ENCODE data around the gene MED26.
"Not testable (repeated sequence)": the region's sequence is repeated elsewhere in the genome, so short reads cannot be mapped to it uniquely, and the experiment has no call there.

Gene MED26

DNA sequence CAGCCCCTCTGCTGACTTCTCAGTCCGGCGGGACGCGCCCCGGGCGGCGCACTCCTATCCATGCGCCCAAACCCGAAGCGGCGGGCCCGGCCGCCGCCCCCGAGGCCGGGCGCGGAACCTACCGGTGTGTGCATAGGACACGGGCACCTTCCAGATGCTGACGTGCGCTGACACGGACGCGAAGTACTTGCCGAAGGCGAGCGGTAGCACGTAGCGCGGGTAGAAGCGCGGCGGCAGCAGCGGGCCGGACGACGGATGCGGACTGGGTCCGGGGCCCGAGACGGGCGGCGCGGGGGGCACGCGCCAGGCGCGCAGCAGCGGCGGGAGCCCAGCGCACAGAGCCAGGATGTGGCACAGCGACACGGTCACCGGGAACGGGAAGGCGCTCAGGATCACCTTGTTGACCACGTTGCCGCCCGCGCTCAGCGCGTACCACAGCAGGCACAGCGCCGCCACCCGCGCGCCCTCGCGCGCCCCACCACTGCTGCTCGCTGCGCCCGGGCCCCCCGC lies 56.1 kb downstream of the MED26 start:
- no peak for DNase-seq

DNA sequence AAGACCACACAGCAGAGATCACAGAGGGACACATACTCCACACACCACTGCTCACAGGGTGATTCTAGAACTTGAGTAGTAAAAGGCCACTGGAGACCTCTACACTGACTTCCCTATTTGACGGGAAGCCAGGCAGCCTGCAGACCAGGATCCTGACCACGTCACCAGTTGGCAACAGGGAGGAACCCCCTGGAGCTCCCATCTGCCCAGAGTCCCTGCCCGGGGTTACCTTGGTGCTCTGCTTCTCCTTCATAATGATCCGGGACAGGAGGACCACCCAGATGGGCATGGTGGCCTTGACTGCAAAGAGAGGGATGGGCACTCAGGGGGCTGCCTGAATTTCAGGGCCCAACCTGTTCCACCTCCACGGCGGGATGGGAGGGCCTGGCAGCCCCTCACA lies 56.7 kb downstream of the MED26 start:
- DNase-seq = no peak

DNA sequence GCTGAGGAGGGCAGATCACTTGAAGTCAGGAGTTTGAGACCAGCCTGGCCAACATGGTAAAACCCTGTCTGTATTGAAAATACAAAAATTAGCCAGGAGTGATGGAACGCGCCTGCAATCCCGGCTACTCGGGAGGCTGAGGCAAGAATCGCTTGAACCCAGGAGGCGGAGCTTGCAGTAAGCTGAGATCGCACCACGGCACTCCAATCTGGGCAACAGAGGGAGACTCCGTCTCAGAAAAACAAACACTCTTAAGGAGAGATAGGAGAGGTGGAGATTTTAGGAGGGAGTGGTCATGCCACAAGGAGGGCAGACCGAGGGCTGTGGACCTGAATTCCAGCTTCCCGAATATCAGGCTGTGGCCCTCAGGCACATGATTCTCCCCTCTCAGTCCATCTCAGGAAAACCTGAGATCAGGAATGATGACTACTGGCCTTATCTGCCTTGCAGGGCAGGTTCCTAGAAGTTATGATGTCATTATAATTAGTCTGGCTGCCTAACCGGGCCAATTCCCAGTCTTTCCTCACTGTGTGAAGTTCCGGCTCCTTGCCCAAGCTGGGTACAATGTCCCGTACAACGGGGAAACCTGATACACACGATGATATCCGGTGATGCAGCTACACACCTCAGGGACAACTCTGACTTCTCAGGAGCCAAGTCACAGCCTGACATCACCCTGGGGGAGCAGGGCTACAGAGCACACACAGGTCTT lies 58.2 kb downstream of the MED26 start:
- DNase-seq = no peak

DNA sequence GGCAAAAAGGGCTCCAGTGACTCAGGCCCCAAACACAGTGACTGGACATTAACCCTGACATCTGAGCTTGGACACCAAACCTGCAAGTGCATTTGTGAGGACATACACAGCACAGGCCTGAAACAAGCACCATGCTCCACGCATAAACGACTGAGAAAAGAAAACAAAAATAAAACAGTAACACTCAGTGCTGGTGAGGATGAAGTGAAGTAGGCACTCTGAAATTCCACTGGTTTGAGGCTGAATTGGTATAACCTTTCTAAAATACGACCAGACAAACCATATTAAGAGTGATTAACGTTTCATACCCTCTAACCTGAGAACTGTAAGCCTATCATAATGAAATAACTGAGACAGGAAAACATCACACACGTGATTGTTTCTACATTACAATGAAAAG lies 61.3 kb downstream of the MED26 start:
- DNase-seq = no peak

DNA sequence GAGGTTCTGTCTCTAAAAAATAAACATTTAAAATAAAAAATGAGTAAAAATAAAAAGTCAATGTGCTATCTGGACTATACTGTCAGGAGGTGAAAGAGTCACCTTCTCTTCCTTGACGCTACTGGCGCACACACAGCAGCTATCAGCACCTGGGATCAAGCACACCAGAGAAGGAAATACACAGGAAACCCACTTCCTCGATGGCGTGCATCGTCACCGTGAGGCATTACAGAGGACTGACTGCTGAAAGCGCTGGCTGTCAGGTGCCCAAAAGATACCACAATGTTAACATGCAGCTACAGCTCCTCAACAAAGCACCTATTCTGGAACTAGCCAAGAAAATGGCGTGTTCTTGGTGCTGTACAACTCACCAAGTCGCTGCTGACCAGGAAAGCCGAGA lies 61.8 kb downstream of the MED26 start:
- no peak for DNase-seq

DNA sequence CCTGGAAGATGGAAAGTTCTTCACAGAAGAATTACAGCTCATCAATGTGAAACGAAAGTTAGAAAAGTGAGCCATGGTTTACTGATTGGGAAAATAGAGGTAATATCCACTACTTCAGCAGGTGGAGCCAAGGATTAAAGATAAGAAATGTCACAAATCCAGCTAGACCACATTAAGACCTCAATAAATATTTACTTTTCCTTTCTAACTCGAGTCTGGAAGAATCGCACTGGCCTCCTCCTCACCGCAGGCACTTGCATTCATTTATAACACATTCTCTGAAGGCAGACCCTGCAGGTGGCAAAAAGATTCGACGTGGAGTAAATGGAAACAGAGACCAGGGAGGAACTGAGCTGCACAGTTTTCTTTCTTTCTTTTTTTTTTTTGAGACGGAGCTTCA lies 63.2 kb downstream of the MED26 start:
- no peak for DNase-seq

DNA sequence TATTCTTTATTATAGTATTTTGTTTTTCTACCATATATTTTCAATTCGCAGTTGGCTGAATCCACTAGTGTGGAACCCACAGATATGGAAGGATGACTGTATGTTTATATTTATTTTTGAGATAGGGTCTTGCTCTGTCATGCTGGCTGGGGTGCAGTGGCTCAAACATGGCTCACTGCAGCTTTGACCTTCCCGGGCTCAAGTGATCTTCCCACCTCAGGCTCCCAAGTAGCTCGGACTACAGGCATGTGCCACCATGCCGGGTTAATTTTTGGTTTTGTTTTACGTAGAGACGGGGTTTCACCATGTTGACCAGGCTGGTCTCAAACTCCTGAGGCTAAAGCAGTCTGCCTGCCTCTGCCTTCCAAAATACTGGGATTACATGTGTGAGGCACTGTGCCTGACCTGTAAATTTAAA lies 65.4 kb downstream of the MED26 start:
- no peak for DNase-seq

DNA sequence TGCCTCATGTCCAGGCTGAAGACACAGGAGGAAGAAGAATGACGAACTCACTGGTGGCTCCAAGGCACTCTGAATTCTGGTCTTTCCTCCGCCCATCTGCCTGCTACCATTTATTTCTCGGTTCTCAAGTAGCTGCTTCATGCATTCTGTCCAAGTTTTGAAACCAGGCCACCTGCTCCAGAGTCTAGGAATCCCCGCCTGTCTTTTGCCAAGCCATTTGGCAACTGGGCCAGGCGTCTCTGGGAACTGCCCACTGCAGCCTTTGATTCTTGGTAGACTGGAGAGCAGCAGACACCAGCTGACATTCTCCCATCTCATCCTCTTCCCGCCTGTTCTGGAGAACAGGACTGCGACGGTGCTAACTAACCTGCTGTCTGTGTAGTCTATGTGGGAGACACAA lies 66.6 kb downstream of the MED26 start:
- no peak for DNase-seq

DNA sequence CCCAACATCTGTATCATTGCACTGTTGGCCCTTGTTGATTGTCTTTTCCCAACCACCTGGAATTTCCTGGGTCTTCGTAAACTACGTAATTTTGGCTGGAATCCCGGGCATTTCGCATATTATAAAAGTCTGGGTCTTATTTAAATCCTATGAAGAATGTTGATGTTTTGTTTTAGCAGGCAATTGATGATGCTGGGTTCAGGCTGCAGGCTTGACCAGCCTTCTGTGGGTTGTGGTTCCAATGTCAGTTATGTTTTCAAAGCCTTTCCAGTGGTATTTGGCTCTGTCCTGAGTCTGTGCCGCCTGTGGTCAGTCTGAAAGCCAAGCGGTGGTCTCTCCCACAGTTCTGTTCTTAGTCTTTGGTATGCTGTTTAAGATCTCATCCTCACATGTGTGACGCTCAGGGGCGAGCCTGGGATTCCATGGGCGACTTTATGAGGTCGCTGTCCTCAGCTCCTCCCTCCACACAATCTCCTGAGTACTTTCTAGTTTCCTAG lies 68.2 kb downstream of the MED26 start:
- no peak for DNase-seq

DNA sequence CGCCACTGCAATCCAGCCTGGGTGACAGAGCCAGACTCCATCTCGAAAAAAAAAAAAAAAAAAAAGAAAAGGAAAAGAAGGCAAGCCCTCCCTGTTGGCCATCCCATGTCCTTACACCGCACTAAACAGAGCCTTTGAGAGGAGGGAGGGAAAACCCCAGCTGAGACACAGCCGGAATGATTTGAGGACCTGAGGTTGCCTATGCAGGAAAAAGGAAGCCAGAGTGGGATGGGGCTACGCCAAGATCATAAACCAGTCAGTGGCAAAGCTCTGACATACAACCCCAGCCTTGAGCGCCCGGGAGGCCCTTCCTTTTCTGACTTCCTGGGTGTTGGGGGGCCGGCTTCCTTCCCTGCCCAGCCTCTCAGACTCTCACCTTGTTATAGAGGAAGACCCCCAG lies 73.2 kb downstream of the MED26 start:
- no peak for DNase-seq

DNA sequence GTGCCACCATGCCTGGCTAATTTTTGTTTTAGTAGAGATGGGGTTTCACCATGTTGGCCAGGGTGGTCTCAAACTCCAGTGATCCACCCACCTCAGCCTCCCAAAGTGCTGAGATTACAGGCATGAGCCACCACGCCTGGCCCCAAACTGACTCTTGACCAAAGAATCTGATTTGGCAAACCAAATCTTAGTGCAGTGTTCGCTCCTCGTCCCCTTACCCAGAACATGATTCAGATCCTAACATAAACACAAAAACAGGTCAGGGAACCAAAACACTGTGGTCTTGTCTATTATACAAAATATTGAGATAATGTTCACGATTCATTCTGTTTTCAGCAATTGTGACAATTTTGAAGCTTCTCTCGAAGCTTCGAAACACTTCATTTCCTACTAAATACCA lies 76.1 kb downstream of the MED26 start:
- DNase-seq = not testable (repeated sequence)

DNA sequence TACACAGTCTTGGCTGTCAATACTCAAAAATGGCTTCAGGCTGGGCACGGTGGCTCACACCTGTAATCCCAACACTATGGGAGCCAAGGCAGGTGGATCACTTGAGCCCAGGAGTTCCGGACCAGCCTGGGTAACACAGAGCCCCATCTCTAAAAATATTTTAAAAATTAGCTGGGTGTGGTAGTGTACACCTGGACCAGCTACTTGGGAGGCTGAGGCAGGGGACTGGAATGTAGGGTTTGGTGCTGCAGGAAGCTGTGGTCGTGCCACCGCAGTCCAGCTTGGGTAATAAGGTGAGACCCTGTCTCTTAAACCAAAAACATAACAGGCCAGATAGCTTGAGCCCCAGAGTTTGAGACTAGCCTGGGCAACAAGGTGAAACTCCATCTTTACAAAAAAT lies 79.0 kb downstream of the MED26 start:
- DNase-seq = no peak

DNA sequence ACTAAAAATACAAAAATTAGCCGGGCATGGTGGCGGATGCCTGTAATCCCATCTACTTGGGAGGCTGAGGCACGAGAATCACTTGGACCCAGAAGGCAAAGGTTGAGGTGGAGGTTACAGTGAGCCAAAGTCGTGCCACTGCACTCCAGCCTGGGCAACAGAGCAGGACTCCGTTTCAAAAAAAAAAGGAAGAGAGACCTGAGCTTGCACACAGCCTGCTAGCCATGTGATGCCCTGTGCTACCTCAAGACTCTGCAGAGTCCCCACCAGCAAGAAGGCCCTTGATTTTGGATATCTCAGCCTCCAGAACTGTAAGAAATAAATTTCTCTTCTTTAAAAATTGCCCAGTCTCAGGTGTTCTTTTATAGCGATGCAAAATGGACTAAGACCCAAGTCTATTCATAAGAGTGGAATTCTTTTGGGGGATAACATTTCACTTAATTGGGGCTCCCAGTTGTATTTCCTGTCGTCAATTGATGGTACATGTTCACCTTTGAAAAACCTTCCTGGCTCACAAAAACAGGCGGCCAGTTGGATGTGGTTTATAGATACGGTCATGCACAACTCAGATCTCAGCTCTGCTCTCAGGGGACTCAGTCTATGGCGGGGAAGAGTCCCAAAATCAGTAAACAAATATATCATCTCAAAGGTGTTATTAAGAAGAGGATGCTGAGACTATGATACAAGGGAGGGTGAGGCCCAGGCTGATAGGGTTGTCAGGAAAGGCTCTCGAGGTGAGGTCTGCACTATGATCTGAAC lies 83.4 kb downstream of the MED26 start:
- no peak for DNase-seq

DNA sequence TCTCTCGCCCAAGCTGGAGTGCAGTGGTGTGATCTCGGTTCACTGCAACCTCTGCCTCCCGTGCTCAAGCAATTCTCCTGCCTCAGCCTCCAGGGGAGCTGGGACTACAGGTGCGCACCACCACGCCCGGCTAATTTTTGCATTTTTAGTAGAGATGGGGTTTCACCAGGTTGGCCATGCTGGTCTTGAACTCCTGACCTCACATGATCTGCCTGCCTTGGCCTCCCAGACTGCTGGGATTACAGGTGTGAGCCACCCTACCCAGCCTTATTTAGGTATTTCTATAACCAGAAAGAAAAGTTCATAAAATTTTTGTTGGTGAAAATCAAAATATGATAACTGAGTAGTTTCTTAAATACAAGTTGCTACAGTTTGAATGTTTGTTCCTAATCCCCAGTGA lies 84.3 kb downstream of the MED26 start:
- not testable (repeated sequence) for DNase-seq

DNA sequence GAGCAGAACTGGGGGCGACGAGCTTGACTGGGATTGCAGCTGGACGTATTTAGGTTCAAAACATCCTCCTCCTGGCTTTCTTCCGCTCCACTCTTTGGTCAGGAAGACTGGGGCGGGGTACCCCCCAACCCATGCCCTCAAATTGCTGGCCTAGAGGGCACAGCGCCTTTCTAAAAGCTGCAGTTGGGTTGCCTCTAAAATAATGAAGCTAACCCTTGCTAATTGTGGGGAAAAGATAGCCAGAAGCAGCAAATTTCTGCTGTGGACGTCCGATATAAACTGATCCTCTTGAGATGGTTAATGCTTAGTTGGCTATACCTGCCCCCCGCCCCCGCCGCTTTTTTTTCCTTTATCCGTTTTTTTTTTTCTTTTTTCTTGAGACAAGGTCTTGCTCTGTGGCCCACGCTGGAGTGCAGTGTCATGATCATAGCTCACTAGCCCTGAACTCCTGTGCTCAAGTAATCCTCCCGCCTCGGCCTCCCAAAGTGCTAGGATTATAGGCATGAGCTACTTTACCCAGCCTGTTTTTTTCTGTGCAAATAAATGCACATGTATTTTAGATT lies 85.0 kb downstream of the MED26 start:
- no peak for DNase-seq

DNA sequence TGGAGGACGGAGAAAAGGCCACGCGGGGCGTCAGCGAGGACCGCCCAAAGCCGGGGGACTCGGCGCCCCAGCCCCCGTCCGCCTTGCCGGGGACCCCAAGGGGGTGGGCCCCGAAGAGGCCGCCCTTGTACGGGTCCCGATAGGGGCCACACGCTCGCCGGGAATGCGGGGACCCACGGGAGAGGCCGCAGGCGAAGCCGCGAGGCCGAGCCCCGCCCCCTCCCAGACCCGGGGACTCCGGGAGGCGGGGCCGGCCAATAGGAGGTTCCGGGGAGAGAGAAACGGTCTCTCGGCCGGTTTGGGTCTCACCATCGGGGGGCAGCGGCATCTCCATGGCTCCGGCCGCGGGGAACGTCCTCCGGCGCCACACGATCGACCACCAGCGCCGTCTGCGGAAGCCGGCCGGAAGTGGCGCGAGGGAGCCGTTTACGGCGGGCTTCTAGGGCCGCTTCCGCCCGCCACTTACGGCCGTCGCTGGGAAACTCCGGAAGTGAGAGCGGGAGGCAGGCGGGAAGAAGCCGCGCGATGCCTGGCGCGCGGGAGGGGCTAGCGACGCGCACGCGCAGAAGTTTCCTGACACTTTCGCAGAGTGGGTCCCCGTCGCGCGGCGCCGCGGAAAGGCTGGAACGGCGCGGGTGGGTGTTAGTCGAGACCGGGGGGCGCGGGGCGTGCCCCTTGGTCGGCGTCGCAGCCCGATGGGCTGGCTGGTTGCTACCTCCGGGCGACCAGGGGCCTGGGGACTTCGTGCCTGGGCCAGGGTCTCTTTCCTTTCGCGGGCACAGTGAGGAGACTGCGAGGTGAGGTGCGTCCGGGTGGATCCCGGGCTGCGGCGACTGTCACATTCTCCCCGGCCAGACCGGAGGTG lies 85.7 kb downstream of the MED26 start, which contains the start of gene CHERP:
Gene CHERP, minus strand, starts transcription at position 393 of the 865 bp plus-strand sequence. Its CDS starts 59 bp downstream, at position 334.
- DNase-seq = peak; percentile 89

DNA sequence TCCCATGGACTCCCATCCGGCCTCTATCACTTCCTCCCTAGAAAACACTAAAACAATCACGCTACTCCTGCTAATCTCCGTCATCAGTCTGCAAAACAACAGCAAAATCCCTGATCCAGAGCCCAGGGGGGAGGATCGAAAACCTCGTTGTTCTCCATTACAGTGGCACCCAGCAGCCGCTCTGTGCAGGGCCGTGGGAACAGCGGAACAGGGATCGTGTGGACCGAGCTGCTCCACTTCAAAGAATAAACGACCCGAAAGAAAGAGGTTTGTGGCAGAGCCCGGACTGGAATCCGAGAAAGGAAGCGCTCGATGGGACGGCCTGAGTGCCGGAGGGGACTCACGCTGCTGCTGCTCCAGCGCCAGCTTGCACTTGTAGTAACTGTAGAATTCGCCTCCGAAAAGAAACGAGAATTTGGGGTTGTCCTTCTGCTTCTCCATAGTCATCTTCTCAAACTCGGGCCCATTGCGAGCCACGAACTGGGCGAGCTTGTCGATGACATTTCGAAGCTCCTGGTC lies 86.4 kb downstream of the MED26 start:
- no peak for DNase-seq

DNA sequence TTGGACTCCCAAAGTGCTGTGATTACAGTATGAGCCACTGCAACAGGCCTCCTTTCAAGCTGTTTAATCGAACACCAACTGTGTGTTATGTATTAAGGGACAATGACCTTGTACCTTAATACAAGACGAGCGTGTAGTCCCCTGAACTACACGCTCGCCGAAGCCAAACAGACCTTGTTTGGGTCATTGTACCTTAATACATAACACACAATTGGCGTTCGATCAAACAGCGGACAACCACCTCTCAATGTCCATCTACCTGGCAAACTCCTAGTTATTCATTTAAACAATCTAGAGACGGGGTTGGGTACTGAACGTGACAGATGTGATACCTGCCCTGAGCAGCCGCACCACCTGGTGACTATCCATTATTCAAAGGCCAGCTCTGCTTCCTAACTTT lies 87.1 kb downstream of the MED26 start:
- no peak for DNase-seq

DNA sequence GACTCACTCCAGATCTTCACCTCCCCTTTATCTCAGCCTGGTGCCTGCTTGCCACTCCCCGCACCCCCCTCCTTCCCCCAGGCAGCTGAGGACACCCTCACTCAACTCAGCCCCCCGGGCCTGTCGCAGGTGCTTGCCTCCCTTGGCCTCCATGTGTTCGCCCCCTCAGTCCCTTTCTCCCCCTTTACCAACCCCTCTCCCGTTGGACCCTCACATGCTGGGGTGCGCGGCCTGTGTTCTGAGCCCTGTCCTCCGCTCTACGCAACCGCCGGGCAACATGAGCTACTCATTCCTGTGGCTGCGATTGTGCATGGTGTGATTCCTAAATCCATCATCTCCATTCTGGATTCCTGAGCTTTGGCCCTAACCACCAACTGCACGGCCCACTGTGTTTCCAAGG lies 90.9 kb downstream of the MED26 start:
- no peak for DNase-seq

DNA sequence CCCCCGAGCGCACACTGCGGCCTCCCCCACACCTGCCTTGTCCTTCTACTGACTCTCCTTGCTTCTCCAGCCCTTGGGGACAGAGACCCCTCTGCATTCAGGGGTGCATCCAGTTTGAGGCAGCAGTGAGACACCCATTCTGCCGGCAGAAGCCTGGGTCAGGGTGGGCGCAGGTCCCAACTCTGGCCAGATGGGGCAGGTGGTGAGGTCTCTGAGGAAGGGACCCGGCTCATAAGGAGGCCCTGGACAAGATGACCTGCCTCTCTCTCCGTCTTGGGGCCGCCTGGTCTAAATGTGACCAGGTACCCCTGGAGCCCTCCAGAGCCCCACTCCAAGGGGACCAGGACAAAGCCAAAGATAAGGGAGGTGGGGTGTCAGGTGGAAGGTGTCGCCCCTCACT lies 91.9 kb downstream of the MED26 start:
- DNase-seq = no peak

DNA sequence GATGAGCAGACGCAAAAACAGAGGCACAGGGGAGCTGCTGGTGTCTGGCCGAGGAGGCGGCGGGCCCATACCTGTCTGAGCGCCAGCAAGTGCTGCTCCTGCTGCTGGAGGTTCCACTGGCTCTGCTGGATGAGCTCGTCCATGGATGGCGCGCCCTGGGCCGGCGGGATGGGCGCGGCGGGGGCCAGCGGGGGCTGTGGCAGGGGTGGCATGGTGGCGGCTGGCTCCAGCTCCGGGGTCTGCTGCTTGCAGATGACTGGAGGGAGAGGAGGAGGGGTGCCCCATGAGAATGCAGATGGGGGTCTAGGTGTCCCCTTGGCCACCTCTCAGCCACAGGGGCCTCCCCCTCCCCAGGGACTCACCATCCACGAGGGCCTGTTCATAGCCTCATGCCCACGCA lies 92.6 kb downstream of the MED26 start:
- DNase-seq = no peak

DNA sequence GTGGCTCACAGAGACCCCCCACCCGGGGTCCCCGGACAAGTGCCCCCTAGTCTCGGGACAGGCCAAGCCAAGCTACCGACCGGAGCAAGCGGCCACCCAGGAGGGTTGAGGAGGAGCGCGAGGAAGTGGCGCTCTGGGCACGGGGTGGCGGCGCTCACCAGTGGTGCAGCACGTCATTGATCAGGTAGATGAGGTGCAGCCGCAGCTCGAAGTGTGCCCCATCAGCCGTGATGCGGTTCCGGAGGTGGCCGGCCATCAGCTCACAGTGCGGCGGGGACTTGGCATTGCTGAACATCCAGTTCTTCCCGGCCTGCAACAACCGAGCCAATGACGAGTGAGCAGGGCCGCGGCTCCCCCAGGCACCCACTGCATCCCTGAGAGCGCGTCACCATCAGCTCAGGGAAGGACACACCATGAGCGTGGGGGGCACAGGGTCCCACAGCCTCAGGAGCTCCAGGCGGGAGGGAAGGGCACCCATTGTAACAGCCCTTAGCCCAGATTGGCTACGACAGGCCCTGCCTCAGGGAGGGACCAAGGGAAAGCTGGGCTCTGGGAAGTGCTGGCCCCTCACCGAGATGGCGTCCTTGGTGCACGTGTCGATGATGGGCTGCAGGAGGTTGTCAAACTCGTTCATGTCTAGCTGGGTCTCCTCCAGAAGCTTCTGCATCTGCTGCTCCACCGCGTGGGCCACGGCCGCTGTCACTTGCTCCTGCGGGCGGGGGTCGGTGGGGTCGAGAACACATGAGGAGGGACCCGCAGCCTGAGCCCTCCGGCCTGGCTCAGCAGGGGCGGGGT lies 95.4 kb downstream of the MED26 start:
- DNase-seq = no peak
